WTC11 (cell line): ENCODE results near the gene C6orf136. TPM values are rescaled to one million over a fixed set of nuclear protein-coding genes. Genes with fewer than 3 reads are reported as not detected.

Source experiments
- ATAC-seq: fragments of 200-7000 bp; cut with Tn5 transposase; 2 replicates; pipeline ENCODE4 v1.10.0; 2021; ENCODE audit warnings: mild to moderate bottlenecking, moderate library complexity
- CTCF ChIA-PET: fragments of 300-600 bp; sonication (Branson Sonifier 250); formaldehyde crosslinking; loops from one replicate; lab custom pipeline; 2021; ENCODE audit warnings: antibody characterized with exemption; lab: Charles Lee
- POLR2A ChIA-PET: fragments of 350-600 bp; sonication (Branson Sonifier 250); formaldehyde crosslinking; loops from one replicate; lab custom pipeline; 2021; ENCODE audit warnings: antibody characterized with exemption; lab: Charles Lee
- DNase-seq: peaks from one replicate; pipeline ENCODE4 v3.0.0; 2021; ENCODE audit warnings: low spot score
- H3K27ac Mint-ChIP-seq: 2 replicates; pipeline ENCODE4 v1.8.0; 2021; ENCODE audit warnings: mixed read lengths
- H3K27me3 Mint-ChIP-seq: 2 replicates; pipeline ENCODE4 v1.8.0; 2021; ENCODE audit warnings: low read depth, mild to moderate bottlenecking, moderate library complexity, mixed read lengths
- H3K36me3 Mint-ChIP-seq: 2 replicates; pipeline ENCODE4 v1.8.0; 2021; ENCODE audit warnings: mixed read lengths
- H3K4me1 Mint-ChIP-seq: 2 replicates; pipeline ENCODE4 v1.8.0; 2022; ENCODE audit warnings: mixed read lengths
- H3K4me3 Mint-ChIP-seq: 2 replicates; pipeline ENCODE4 v1.8.0; 2021; ENCODE audit warnings: mild to moderate bottlenecking, moderate library complexity, mixed read lengths
- H3K9me3 Mint-ChIP-seq: 2 replicates; pipeline ENCODE4 v1.8.0; 2021; ENCODE audit warnings: mixed read lengths
- ELF4 ChIP-seq: sonication (generic); formaldehyde crosslinking; IDR thresholded peaks from 2 replicates; pipeline ENCODE4 v1.8.1; 2022; ENCODE audit warnings: low read depth, mild to moderate bottlenecking, moderate library complexity, missing genetic modification reagents
- EMX1 ChIP-seq: fragments of 250-450 bp; sonication (Bioruptor Pico); IDR thresholded peaks from 2 replicates; pipeline ENCODE4 v1.8.0; 2021; ENCODE audit warnings: mild to moderate bottlenecking
- ESRRA ChIP-seq: sonication (generic); formaldehyde crosslinking; IDR thresholded peaks from 2 replicates; pipeline ENCODE4 v1.8.1; 2022; ENCODE audit warnings: mild to moderate bottlenecking, missing genetic modification reagents, borderline replicate concordance
- MXD4 ChIP-seq: fragments of 250-450 bp; sonication (Bioruptor Pico); IDR thresholded peaks from 2 replicates; pipeline ENCODE4 v1.8.0; 2021; ENCODE audit warnings: mild to moderate bottlenecking, moderate library complexity, borderline replicate concordance
- TEAD4 ChIP-seq: sonication (generic); formaldehyde crosslinking; IDR thresholded peaks from 2 replicates; pipeline ENCODE4 v1.8.0; 2022; ENCODE audit warnings: mild to moderate bottlenecking, missing genetic modification reagents
- ZBTB21 ChIP-seq: sonication (generic); formaldehyde crosslinking; IDR thresholded peaks from 2 replicates; pipeline ENCODE4 v1.8.1; 2023; ENCODE audit warnings: mild to moderate bottlenecking, missing genetic modification reagents, borderline replicate concordance
- ZNF121 ChIP-seq: sonication (generic); formaldehyde crosslinking; IDR thresholded peaks from 2 replicates; pipeline ENCODE4 v1.8.0; 2023; ENCODE audit warnings: missing genetic modification reagents
- ZNF138 ChIP-seq: sonication (generic); formaldehyde crosslinking; conservative IDR thresholded peaks from 2 replicates; pipeline ENCODE4 v1.8.1; 2022; ENCODE audit warnings: mild to moderate bottlenecking, moderate library complexity, missing genetic modification reagents
- ZNF219 ChIP-seq: sonication (generic); formaldehyde crosslinking; IDR thresholded peaks from 2 replicates; pipeline ENCODE4 v1.8.0; 2023; ENCODE audit warnings: missing genetic modification reagents, mild to moderate bottlenecking, borderline replicate concordance
- total RNA-seq: library from RNA; stranded (reverse); gene quantifications from 3 replicates; pipeline ENCODE4 v1.2.3, GENCODE V29; 2021
- TF ChIP-seq, protein P1 (sequence below): sonication (generic); formaldehyde crosslinking; IDR thresholded peaks from 2 replicates; pipeline ENCODE4 v1.8.1; 2022; ENCODE audit warnings: missing genetic modification reagents, borderline replicate concordance
- TF ChIP-seq, protein P2 (sequence below): sonication (generic); formaldehyde crosslinking; IDR thresholded peaks from 2 replicates; pipeline ENCODE4 v1.8.1; 2023; ENCODE audit warnings: mild to moderate bottlenecking, missing genetic modification reagents, moderate library complexity
- TF ChIP-seq, protein P3 (sequence below): fragments of 250-450 bp; sonication (Bioruptor Pico); IDR thresholded peaks from 2 replicates; pipeline ENCODE4 v1.9.0; 2021; ENCODE audit warnings: mild to moderate bottlenecking, borderline replicate concordance

C6orf136 gene
- total RNA-seq, 1 experiment from 2014 or later, result 26.5 TPM

DNA sequence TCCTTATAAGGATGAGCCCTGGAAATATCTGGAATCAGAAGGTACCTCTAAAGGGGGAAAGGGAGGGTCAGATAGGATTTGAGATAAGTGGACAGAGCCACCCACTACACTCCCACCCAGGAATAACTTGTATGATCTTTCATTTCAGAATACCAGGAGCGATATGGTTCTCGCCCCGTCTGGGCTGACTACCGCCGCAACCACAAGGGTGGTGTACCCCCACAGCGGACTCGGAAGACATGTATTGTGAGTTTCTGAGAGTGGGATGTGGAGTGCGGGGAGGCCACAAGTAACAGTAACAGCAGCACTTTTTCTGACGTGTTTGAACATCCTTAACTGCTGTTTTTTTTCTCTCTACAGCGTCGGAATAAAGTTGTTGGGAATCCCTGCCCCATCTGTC lies 27.4 kb upstream of the C6orf136 start:
- TF ChIP-seq ZNF138 (no peak), ZNF219 (CRISPR knock-in tag) (no peak), ELF4 (CRISPR knock-in tag) (no peak), ZNF121 (CRISPR knock-in tag) (no peak), ZBTB21 (CRISPR knock-in tag) (no peak), ESRRA (CRISPR knock-in tag) (no peak)
- TF ChIP-seq, protein P1, sequence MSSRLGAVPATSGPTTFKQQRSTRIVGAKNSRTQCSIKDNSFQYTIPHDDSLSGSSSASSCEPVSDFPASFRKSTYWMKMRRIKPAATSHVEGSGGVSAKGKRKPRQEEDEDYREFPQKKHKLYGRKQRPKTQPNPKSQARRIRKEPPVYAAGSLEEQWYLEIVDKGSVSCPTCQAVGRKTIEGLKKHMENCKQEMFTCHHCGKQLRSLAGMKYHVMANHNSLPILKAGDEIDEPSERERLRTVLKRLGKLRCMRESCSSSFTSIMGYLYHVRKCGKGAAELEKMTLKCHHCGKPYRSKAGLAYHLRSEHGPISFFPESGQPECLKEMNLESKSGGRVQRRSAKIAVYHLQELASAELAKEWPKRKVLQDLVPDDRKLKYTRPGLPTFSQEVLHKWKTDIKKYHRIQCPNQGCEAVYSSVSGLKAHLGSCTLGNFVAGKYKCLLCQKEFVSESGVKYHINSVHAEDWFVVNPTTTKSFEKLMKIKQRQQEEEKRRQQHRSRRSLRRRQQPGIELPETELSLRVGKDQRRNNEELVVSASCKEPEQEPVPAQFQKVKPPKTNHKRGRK, result no peak
- TF ChIP-seq, protein P2, sequence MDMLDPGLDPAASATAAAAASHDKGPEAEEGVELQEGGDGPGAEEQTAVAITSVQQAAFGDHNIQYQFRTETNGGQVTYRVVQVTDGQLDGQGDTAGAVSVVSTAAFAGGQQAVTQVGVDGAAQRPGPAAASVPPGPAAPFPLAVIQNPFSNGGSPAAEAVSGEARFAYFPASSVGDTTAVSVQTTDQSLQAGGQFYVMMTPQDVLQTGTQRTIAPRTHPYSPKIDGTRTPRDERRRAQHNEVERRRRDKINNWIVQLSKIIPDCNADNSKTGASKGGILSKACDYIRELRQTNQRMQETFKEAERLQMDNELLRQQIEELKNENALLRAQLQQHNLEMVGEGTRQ (CRISPR knock-in tag), result no peak
- no peaks in the 10 kb centered on the region; the same call in 1 of the 2 replicates for H3K27me3 Mint-ChIP-seq
- no peak overlapping the region for H3K27ac Mint-ChIP-seq
- DNase-seq (no peak), ATAC-seq (no peak)
- CTCF ChIA-PET, result no interaction called here
- peak overlapping the region; percentile 96 for H3K4me3 Mint-ChIP-seq
- POLR2A ChIA-PET, result no interaction called here
- H3K4me1 Mint-ChIP-seq, result peaks cover 14% of the 10 kb centered on the region
- H3K36me3 Mint-ChIP-seq, result peaks cover 50% of the 10 kb centered on the region
- H3K9me3 Mint-ChIP-seq, result no peaks in the 10 kb centered on the region

DNA sequence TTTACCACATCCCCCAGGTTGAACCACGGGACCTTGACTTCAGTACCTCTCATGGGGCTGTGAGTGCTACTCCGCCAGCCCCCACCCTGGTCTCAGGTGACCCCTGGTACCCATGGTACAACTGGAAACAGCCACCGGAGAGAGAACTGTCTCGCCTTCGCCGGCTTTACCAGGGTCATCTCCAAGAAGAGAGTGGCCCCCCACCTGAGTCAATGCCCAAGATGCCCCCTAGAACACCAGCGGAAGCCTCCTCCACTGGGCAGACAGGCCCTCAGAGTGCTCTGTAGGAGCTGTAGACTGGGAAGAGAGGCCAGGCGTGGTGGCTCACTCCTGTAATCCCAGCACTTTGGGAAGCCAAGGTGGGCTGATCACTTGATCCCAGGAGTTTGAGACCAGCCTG lies 21.4 kb upstream of the C6orf136 start:
- no peak overlapping the region for H3K4me3 Mint-ChIP-seq

More for the DNA sequence above, 21.4 kb upstream of the C6orf136 start:
- Mint-ChIP-seq H3K27ac (no peak overlapping the region), H3K9me3 (no peaks in the 10 kb centered on the region), H3K4me1 (peaks cover 14% of the 10 kb centered on the region), H3K27me3 (no peaks in the 10 kb centered on the region), H3K36me3 (peaks cover 59% of the 10 kb centered on the region)
- POLR2A ChIA-PET, result no interaction called here
- CTCF ChIA-PET, result interaction anchor here (0.9 to 1.4 kb wide), 5 partner anchors 8 to 105 kb away, joined by 3 to 6 read pairs (median 5); partner anchors contain the start of genes DHX16, MRPS18B and PPP1R10
- DNase-seq (no peak), ATAC-seq (no peak)
- TF ChIP-seq MXD4 (CRISPR knock-in tag), result no peak
- no peak for TF ChIP-seq EMX1 (CRISPR knock-in tag)
- no peak for TF ChIP-seq TEAD4 (CRISPR knock-in tag)
- TF ChIP-seq, protein P3, sequence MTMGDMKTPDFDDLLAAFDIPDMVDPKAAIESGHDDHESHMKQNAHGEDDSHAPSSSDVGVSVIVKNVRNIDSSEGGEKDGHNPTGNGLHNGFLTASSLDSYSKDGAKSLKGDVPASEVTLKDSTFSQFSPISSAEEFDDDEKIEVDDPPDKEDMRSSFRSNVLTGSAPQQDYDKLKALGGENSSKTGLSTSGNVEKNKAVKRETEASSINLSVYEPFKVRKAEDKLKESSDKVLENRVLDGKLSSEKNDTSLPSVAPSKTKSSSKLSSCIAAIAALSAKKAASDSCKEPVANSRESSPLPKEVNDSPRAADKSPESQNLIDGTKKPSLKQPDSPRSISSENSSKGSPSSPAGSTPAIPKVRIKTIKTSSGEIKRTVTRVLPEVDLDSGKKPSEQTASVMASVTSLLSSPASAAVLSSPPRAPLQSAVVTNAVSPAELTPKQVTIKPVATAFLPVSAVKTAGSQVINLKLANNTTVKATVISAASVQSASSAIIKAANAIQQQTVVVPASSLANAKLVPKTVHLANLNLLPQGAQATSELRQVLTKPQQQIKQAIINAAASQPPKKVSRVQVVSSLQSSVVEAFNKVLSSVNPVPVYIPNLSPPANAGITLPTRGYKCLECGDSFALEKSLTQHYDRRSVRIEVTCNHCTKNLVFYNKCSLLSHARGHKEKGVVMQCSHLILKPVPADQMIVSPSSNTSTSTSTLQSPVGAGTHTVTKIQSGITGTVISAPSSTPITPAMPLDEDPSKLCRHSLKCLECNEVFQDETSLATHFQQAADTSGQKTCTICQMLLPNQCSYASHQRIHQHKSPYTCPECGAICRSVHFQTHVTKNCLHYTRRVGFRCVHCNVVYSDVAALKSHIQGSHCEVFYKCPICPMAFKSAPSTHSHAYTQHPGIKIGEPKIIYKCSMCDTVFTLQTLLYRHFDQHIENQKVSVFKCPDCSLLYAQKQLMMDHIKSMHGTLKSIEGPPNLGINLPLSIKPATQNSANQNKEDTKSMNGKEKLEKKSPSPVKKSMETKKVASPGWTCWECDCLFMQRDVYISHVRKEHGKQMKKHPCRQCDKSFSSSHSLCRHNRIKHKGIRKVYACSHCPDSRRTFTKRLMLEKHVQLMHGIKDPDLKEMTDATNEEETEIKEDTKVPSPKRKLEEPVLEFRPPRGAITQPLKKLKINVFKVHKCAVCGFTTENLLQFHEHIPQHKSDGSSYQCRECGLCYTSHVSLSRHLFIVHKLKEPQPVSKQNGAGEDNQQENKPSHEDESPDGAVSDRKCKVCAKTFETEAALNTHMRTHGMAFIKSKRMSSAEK (CRISPR knock-in tag), result no peak
- TF ChIP-seq, protein P2 (CRISPR knock-in tag), result no peak
